Prostate gland (tissue), 2 donors: ENCODE data around the gene NSL1. TPM values are rescaled to one million over a fixed set of nuclear protein-coding genes. Genes with fewer than 3 reads are reported as not detected.
"Not testable (repeated sequence)": the region's sequence is repeated elsewhere in the genome, so short reads cannot be mapped to it uniquely, and the experiment has no call there.

ENCODE experiments used
- DNase-seq: peaks from one replicate; pipeline ENCODE4 v3.0.0-alpha.2; 2019; ENCODE audit warnings: low spot score
- H3K27ac ChIP-seq, 2 donors: fragments of 200-600 bp; sonication (generic); 2 replicates each; pipeline ENCODE4 v1.5.1; 2017 to 2019
- H3K27me3 ChIP-seq: fragments of 200-600 bp; sonication (generic); replicated peaks from 2 replicates; pipeline ENCODE4 v1.5.1; 2019; ENCODE audit not compliant: insufficient read depth
- H3K36me3 ChIP-seq, 2 donors: fragments of 200-600 bp; sonication (generic); 1 replicate in 1 of 2; 2 replicates in 1 of 2; pipeline versions ENCODE4 v1.5.1 to v1.8.1; 2017 to 2019
- H3K4me1 ChIP-seq: fragments of 200-600 bp; sonication (generic); replicated peaks from 2 replicates; pipeline ENCODE4 v1.5.1; 2019
- H3K4me3 ChIP-seq, 2 donors: fragments of 200-600 bp; sonication (generic); 2 replicates each; pipeline ENCODE4 v1.5.1; 2017 to 2019
- H3K9me3 ChIP-seq: fragments of 200-600 bp; sonication (generic); 2 replicates; pipeline ENCODE4 v1.5.1; 2017
- CTCF ChIP-seq, 4 experiments: fragments of 200-600 bp in 2 of 4; fragments of 450-650 bp in 2 of 4; sonication (generic) in 2 of 4; IDR thresholded peaks; 1 replicate in 3 of 4; 2 replicates in 1 of 4; pipeline ENCODE4 v1.5.1; 2016 to 2019; ENCODE audit warnings: antibody characterized with exemption in 4 of 4, mild to moderate bottlenecking in 2 of 4, moderate library complexity in 2 of 4
- POLR2A ChIP-seq: fragments of 450-650 bp; IDR thresholded peaks from one replicate; pipeline ENCODE4 v1.6.1; 2016; ENCODE audit warnings: antibody characterized with exemption, mild to moderate bottlenecking
- POLR2AphosphoS5 ChIP-seq: sonication (generic); formaldehyde crosslinking; IDR thresholded peaks from one replicate; pipeline ENCODE4 v1.6.1; 2017; ENCODE audit warnings: antibody characterized with exemption
- WGBS: methylation state at CpG from one replicate; pipeline ENCODE4 v1.1.5; 2018; 5-methylcytosine and 5-hydroxymethylcytosine counted together
- intact Hi-C: fragments of 100-400 bp; cut with DNase I; formaldehyde crosslinking; loops from one replicate; pipeline ENCODE4 v1.14.2; 2022
- total RNA-seq, 2 donors: library from RNA; depleted of rRNA; stranded (reverse); fragments of >200 nt; gene quantifications; one replicate each; pipeline ENCODE4 v1.1.0, GENCODE V29; 2016

NSL1 gene
- 10 to 100 TPM; 31.6 to 42.6 TPM for total RNA-seq

GRCh38 chr1:212791676-212792395, at the start of gene NSL1, which contains the start of gene TATDN3:
TSS of gene NSL1 (minus strand) at chr1:212791777. CDS start at chr1:212791763, 14 bp downstream.
TSS of gene TATDN3 (plus strand) at chr1:212791894. CDS start at chr1:212791922, 28 bp downstream.
- Histone ChIP-seq H3K27ac (peak within 1 kb of the TSS; percentile 86 to 97), H3K9me3 (no peaks in the 10 kb centered on the region), H3K27me3 (no peaks in the 10 kb centered on the region), H3K4me1 (no peaks in the 10 kb centered on the region), H3K36me3 (no peaks in the 10 kb centered on the region), H3K4me3 (peak within 1 kb of the TSS; percentile 81 to 84)
- peak; percentile 78 for DNase-seq
- TF ChIP-seq CTCF (IDR thresholded peaks at IDR 0.05): peak in 1 of 4 experiments; percentile 35
- TF ChIP-seq POLR2A: peak; percentile 64
- TF ChIP-seq POLR2AphosphoS5: peak; percentile 90
- intact Hi-C loops: no loop called here
- WGBS: under 1% methylated on average over 45 of the region's 46 CpGs

GRCh38 chr1:212838145-212838544, 46.6 kb upstream of the NSL1 start:
- Histone ChIP-seq H3K27ac (no peak overlapping the region), H3K27me3 (no peaks in the 10 kb centered on the region), H3K9me3 (no peaks in the 10 kb centered on the region), H3K36me3 (no peaks in the 10 kb centered on the region), H3K4me3 (no peak overlapping the region), H3K4me1 (no peaks in the 10 kb centered on the region)
- TF ChIP-seq CTCF (IDR thresholded peaks at IDR 0.05) (no peak), POLR2AphosphoS5 (no peak), POLR2A (no peak)
- 95% methylated on average over 5 of the region's 5 CpGs for WGBS
- intact Hi-C loops: no loop called here
- DNase-seq: no peak

GRCh38 chr1:212833211-212834207, 41.9 kb upstream of the NSL1 start:
- H3K9me3 ChIP-seq, H3K27ac ChIP-seq, DNase-seq, H3K4me1 ChIP-seq, H3K4me3 ChIP-seq, H3K27me3 ChIP-seq, H3K36me3 ChIP-seq, intact Hi-C loops: not testable (repeated sequence)
- WGBS: 83% methylated on average over 8 of the region's 8 CpGs

- H3K4me3 ChIP-seq: no peak overlapping the region
- H3K4me1 ChIP-seq: no peaks in the 10 kb centered on the region
- TF ChIP-seq POLR2AphosphoS5 (no peak), POLR2A (no peak), CTCF (IDR thresholded peaks at IDR 0.05) (no peak)
- DNase-seq: no peak
- 82% methylated on average over 2 of the region's 2 CpGs for WGBS
- no peaks in the 10 kb centered on the region for H3K9me3 ChIP-seq
- no peaks in the 10 kb centered on the region for H3K36me3 ChIP-seq
- H3K27ac ChIP-seq: no peak overlapping the region
- intact Hi-C loops: no loop called here
- H3K27me3 ChIP-seq: no peaks in the 10 kb centered on the region
Observed at GRCh38 chr1:212828395-212828794, 36.8 kb upstream of the NSL1 start.

- intact Hi-C loops: no loop called here
- DNase-seq: no peak
- 60% methylated on average over 5 of the region's 5 CpGs for WGBS
Observed at GRCh38 chr1:212827831-212828278, 36.3 kb upstream of the NSL1 start.

More at GRCh38 chr1:212827831-212828278, 36.3 kb upstream of the NSL1 start:
- H3K4me3 ChIP-seq: no peak overlapping the region
- no peak overlapping the region for H3K27ac ChIP-seq
- no peak for TF ChIP-seq POLR2A
- no peak for TF ChIP-seq CTCF (IDR thresholded peaks at IDR 0.05)
- no peak for TF ChIP-seq POLR2AphosphoS5
- H3K36me3 ChIP-seq: no peaks in the 10 kb centered on the region
- no peaks in the 10 kb centered on the region for H3K4me1 ChIP-seq
- H3K27me3 ChIP-seq: no peaks in the 10 kb centered on the region
- H3K9me3 ChIP-seq: no peaks in the 10 kb centered on the region
